Smooth muscle cell (in vitro differentiated cells): ENCODE data around the gene GOLT1A. TPM values are rescaled to one million over a fixed set of nuclear protein-coding genes. Genes with fewer than 3 reads are reported as not detected.

ENCODE experiments used
- DNase-seq: peaks from one replicate; lab custom pipeline; 2025; ENCODE audit not compliant: unreplicated experiment; lab: John Stamatoyannopoulos, UW
- H2AFZ ChIP-seq: fragments of 200-600 bp; sonication (generic); 2 replicates; pipeline ENCODE4 v1.6.0; 2016; ENCODE audit warnings: antibody characterized with exemption, low read depth, mild to moderate bottlenecking
- H3F3A ChIP-seq: fragments of 200-600 bp; sonication (generic); 2 replicates; pipeline ENCODE4 v1.6.0; 2017; ENCODE audit warnings: antibody characterized with exemption, low read depth
- H3K27ac ChIP-seq: fragments of 200-600 bp; sonication (generic); 2 replicates; pipeline ENCODE4 v1.5.1; 2016; ENCODE audit warnings: low read depth, mild to moderate bottlenecking
- H3K27me3 ChIP-seq: fragments of 200-600 bp; sonication (generic); 2 replicates; pipeline ENCODE4 v1.6.1; 2016; ENCODE audit warnings: low read depth, mild to moderate bottlenecking
- H3K36me3 ChIP-seq: fragments of 200-600 bp; sonication (generic); 2 replicates; pipeline ENCODE4 v1.5.1; 2016; ENCODE audit warnings: low read depth
- H3K4me1 ChIP-seq: fragments of 200-600 bp; sonication (generic); 2 replicates; pipeline ENCODE4 v1.5.1; 2016; ENCODE audit warnings: low read depth
- H3K4me2 ChIP-seq: fragments of 200-600 bp; sonication (generic); 2 replicates; pipeline ENCODE4 v1.6.0; 2016; ENCODE audit warnings: mild to moderate bottlenecking
- H3K4me3 ChIP-seq: fragments of 200-600 bp; sonication (generic); 2 replicates; pipeline ENCODE4 v1.5.1; 2016; ENCODE audit warnings: mild to moderate bottlenecking
- H3K79me2 ChIP-seq: fragments of 200-600 bp; sonication (generic); 2 replicates; pipeline ENCODE4 v1.6.0; 2016; ENCODE audit warnings: low read depth, mild to moderate bottlenecking
- H3K9ac ChIP-seq: fragments of 200-600 bp; sonication (generic); 2 replicates; pipeline ENCODE4 v1.6.0; 2016; ENCODE audit warnings: low read depth
- H3K9me3 ChIP-seq: fragments of 200-600 bp; sonication (generic); replicated peaks from 2 replicates; pipeline ENCODE4 v1.5.1; 2016; ENCODE audit warnings: low read depth
- H4K20me1 ChIP-seq: fragments of 200-600 bp; sonication (generic); 2 replicates; pipeline ENCODE4 v1.6.0; 2016; ENCODE audit warnings: low read depth
- WGBS: methylation state at CpG from one replicate; pipeline ENCODE4 v1.1.7; 2016; ENCODE audit warnings: low lambda C conversion rate; 5-methylcytosine and 5-hydroxymethylcytosine counted together
- polyA plus RNA-seq: library from polyadenylated mRNA; unstranded; fragments of >200 nt; fragmentation: Nextera tagmentation; extraction: Ambion mirVana; gene quantifications from 2 replicates; pipeline ENCODE4 v1.2.1, GENCODE V29; 2016
- total RNA-seq: library from RNA; depleted of rRNA; stranded (reverse); fragments of >200 nt; gene quantifications from 2 replicates; pipeline ENCODE4 v1.2.3, GENCODE V29; 2014
- TF ChIP-seq, protein P1 (sequence below): fragments of 200-600 bp; sonication (generic); IDR thresholded peaks from 2 replicates; pipeline ENCODE4 v1.5.1; 2017; ENCODE audit warnings: borderline replicate concordance, mild to moderate bottlenecking, antibody characterized with exemption; ENCODE audit not compliant: insufficient read depth, poor library complexity, severe bottlenecking

GOLT1A gene
- total and polyA plus RNA-seq, 2 experiments from 2014 or later = 0.54 TPM; not detected in 1

DNA sequence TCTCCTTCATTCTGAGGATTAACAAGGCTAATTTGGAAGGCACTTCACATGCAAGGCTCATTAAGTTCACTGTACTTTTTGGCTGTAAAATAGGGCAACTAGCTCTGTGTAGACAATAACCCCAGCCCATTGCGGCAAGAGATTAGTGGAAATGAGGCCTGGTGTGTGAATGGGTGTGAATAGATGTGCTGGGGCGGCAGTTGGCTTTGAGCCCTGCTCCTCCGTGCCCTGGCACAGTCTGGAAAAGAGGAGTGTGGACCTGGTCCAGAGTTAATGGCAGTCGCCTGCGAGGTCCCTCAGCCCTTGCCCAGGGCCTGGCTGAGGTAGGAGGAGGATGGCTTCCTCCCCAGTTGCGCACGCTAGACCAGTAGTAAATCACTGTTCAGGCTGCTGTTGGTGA, 22.3 kb downstream of the GOLT1A start:
- Histone ChIP-seq H3F3A (no peaks in the 10 kb centered on the region), H3K36me3 (no peaks in the 10 kb centered on the region), H3K27ac (no peak overlapping the region)

DNA sequence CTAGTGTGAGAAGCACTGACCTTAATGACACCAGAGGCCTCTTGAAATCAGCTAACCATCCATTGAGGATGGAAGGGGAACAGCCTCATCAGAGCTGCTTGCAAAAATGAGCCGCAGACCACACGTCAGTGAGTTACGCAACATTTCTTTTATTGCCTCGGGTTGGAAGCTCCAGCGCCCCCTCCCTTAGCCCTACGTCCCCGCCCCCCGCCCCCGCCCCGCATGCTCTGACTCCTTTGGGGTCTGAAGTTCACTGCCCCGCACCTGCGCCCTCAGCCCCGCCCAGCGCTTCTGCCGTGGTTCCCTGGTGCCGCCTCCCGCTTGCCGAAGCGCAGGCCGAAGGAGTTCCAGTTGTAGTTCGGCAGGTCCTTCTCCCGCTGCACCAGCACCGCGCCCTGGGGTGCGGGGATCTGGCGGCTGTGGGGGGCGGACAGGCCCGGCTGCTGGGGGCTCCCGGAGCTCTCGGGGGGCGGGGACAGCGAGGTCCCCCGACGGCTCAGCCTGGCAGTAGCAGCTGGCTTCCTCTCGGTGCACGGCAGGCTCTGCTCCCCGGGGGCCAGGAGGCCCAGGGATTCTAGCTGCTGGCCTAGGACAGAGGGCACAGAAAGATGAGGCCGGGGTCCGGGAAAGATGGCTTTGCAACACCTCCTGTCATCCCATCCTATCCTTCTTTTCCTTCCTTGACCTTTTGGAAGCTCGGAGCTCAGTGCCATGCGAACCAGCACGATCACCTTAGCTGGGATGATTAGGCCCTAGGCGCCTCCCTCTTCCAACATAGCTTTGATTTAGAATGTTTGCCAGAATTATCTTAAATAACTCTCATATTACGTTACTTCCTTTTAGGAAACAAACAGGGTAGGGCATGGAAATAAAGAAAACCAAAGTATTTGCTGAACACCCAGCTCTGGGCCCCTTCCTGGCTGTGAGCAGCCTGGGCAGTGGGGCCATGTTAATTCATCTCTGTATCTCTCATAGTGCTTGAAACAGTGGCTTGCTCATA, 23.3 kb downstream of the GOLT1A start:
- no peaks in the 10 kb centered on the region for H3K36me3 ChIP-seq
- no peak overlapping the region for H3K9ac ChIP-seq
- no peak for DNase-seq
- no peaks in the 10 kb centered on the region for H4K20me1 ChIP-seq
- H3K4me3 ChIP-seq = peak overlapping the region; percentile 18
- peaks cover 87% of the 10 kb centered on the region for H3K27me3 ChIP-seq
- no peak overlapping the region for H2AFZ ChIP-seq
- H3K79me2 ChIP-seq = no peaks in the 10 kb centered on the region
- H3K4me2 ChIP-seq = peak overlapping the region; percentile 74
- no peak overlapping the region for H3K27ac ChIP-seq
- no peaks in the 10 kb centered on the region for H3K9me3 ChIP-seq
- TF ChIP-seq, protein P1, sequence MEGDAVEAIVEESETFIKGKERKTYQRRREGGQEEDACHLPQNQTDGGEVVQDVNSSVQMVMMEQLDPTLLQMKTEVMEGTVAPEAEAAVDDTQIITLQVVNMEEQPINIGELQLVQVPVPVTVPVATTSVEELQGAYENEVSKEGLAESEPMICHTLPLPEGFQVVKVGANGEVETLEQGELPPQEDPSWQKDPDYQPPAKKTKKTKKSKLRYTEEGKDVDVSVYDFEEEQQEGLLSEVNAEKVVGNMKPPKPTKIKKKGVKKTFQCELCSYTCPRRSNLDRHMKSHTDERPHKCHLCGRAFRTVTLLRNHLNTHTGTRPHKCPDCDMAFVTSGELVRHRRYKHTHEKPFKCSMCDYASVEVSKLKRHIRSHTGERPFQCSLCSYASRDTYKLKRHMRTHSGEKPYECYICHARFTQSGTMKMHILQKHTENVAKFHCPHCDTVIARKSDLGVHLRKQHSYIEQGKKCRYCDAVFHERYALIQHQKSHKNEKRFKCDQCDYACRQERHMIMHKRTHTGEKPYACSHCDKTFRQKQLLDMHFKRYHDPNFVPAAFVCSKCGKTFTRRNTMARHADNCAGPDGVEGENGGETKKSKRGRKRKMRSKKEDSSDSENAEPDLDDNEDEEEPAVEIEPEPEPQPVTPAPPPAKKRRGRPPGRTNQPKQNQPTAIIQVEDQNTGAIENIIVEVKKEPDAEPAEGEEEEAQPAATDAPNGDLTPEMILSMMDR = no peak
- H3F3A ChIP-seq = no peaks in the 10 kb centered on the region
- peaks cover 3% of the 10 kb centered on the region for H3K4me1 ChIP-seq
- 25% methylated on average over 36 of the region's 44 CpGs for WGBS

More for the DNA sequence above, 22.3 kb downstream of the GOLT1A start:
- no peaks in the 10 kb centered on the region for H3K9me3 ChIP-seq
- no peak overlapping the region for H3K4me2 ChIP-seq
- H3K27me3 ChIP-seq = peaks cover 86% of the 10 kb centered on the region
- no peak overlapping the region for H2AFZ ChIP-seq
- 94% methylated on average over 7 of the region's 7 CpGs for WGBS
- H3K4me1 ChIP-seq = peaks cover 3% of the 10 kb centered on the region
- TF ChIP-seq, protein P1 = no peak
- no peak for DNase-seq
- H3K79me2 ChIP-seq = no peaks in the 10 kb centered on the region
- no peak overlapping the region for H3K4me3 ChIP-seq
- H3K9ac ChIP-seq = no peak overlapping the region
- no peaks in the 10 kb centered on the region for H4K20me1 ChIP-seq

DNA sequence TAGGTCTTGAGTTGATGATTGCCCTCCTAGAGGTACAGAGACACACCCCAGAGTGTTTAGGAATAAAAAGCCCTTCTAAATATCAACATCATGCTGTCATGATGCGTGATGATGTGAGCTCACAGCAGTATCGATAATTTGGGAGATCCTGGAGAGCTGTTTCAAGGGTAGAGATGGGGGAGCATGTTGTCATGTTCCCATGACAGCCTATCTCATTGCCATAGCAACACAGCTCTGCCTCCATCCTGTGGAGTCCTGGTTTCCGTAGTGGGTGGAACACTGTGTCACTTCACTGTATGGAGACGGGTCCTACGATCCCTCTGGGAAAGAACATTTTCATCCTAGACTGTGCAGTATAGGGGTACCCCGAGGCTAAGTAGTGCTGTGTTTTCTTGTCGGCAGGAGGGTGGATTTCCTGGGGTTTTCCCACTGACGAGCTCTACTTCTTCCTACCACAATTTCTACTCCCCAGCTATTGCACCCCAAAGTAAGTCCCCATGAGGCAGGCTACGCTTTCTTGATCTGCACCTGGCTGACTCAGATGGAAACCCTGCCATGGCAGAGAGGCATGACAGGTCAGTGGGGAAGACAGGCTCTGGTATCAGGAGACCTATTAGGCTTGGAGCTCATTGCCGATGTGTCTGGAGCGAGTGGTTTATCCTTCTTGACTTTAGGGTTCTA, 24.7 kb downstream of the GOLT1A start:
- Histone ChIP-seq H3K9me3 (no peaks in the 10 kb centered on the region), H3K36me3 (no peaks in the 10 kb centered on the region), H3K27me3 (peaks cover 80% of the 10 kb centered on the region), H2AFZ (no peak overlapping the region), H3K4me3 (no peak overlapping the region), H3F3A (no peaks in the 10 kb centered on the region), H4K20me1 (no peaks in the 10 kb centered on the region), H3K9ac (no peak overlapping the region), H3K4me1 (peaks cover 3% of the 10 kb centered on the region), H3K4me2 (no peak overlapping the region), H3K79me2 (no peaks in the 10 kb centered on the region), H3K27ac (no peak overlapping the region)
- TF ChIP-seq, protein P1 = no peak
- WGBS = 85% methylated on average over 11 of the region's 11 CpGs
- no peak for DNase-seq
